K562 (cell line): Measurements from ENCODE around the gene UPF2. TPM values are rescaled to one million over a fixed set of nuclear protein-coding genes. Genes with fewer than 3 reads are reported as not detected.

ENCODE experiments used
- ATAC-seq: fragments of 200-7000 bp; cut with Tn5 transposase; 3 replicates; pipeline ENCODE4 v1.9.1; 2020; ENCODE audit warnings: moderate library complexity
- BruUV-seq: library from RNA; stranded (reverse); fragments of 400-500 nt; replicated peaks from 2 replicates; lab custom pipeline; 2021; lab: Mats Ljungman, UMichigan
- CTCF ChIA-PET: fragments of 300-600 bp; formaldehyde crosslinking; extraction: SDS; loops from one replicate; lab custom pipeline; 2021; ENCODE audit warnings: low intra/inter-chr PET ratio; lab: Yijun Ruan, JAX
- POLR2A ChIA-PET: fragments of 300-600, 350-650 bp; sonication (Branson Sonifier 250); formaldehyde crosslinking; extraction: SDS; loops from one replicate; lab custom pipeline; 2021; ENCODE audit warnings: antibody characterized with exemption, inconsistent platforms; lab: Yijun Ruan, JAX
- DNase-seq, 4 experiments: peaks; one replicate each; pipeline versions ENCODE4 v3.0.0 to v3.0.0-alpha.2; 2011 to 2018; ENCODE audit warnings: low spot score in 3 of 4, mixed read lengths in 3 of 4; ENCODE audit errors: extremely low read depth in 1 of 4
- FAIRE-seq: peaks from 2 replicates; lab custom pipeline; 2011; peaks lifted over from hg19 to GRCh38; lab: Jason Lieb, UNC
- H2AFZ ChIP-seq: 2 replicates; pipeline ENCODE4 v1.6.0; 2011; ENCODE audit warnings: low read depth, low read length, control low read depth, inconsistent platforms
- H3K27ac ChIP-seq: fragments of 200-600 bp; 3 replicates; pipeline ENCODE4 v1.8.0; 2011; ENCODE audit warnings: low read depth, mild to moderate bottlenecking, control low read depth, inconsistent platforms, low read length, moderate library complexity, mixed read lengths; ENCODE audit errors: extremely low read depth
- H3K27me3 ChIP-seq, 2 experiments: fragments of 300-600 bp in 1 of 2; 2 replicates in 1 of 2; 3 replicates in 1 of 2; pipeline versions ENCODE4 v1.6.0 to v1.8.0; 2011; ENCODE audit warnings: inconsistent platforms in 2 of 2, low read length in 2 of 2, mild to moderate bottlenecking in 1 of 2, mixed read lengths in 1 of 2, moderate library complexity in 1 of 2; ENCODE audit not compliant: control insufficient read depth in 2 of 2, insufficient read depth in 2 of 2
- H3K36me3 ChIP-seq: fragments of 300-600 bp; 3 replicates; pipeline ENCODE4 v1.8.0; 2011; ENCODE audit warnings: mild to moderate bottlenecking, low read length, inconsistent platforms; ENCODE audit not compliant: control insufficient read depth, insufficient read depth
- H3K4me1 ChIP-seq, 2 experiments: fragments of 200-600 bp in 1 of 2; replicated peaks in 1 of 2; 2 replicates in 1 of 2; 3 replicates in 1 of 2; pipeline versions ENCODE4 v1.5.1 to v1.8.0; 2011; ENCODE audit warnings: inconsistent platforms in 2 of 2, low read length in 2 of 2, mild to moderate bottlenecking in 1 of 2, mixed read lengths in 1 of 2, moderate library complexity in 1 of 2; ENCODE audit not compliant: control insufficient read depth in 2 of 2, insufficient read depth in 2 of 2
- H3K4me2 ChIP-seq: 2 replicates; pipeline ENCODE4 v1.6.1; 2011; ENCODE audit warnings: low read length, control low read depth, inconsistent platforms, mixed read lengths; ENCODE audit not compliant: insufficient read depth
- H3K4me3 ChIP-seq: fragments of 200-600 bp; sonication (generic), shearing (Covaris generic); 2 replicates; pipeline ENCODE4 v1.5.1; 2016; ENCODE audit warnings: control low read depth, inconsistent platforms
- H3K79me2 ChIP-seq: fragments of 200-600 bp; 3 replicates; pipeline ENCODE4 v1.8.0; 2011; ENCODE audit warnings: low read length, inconsistent platforms; ENCODE audit not compliant: control insufficient read depth, insufficient read depth
- H3K9ac ChIP-seq, 2 experiments: 2 replicates each; pipeline versions ENCODE4 v1.6.0 to v1.6.1; 2011; ENCODE audit warnings: low read depth in 2 of 2, low read length in 2 of 2, control low read depth in 1 of 2, inconsistent platforms in 1 of 2, mild to moderate bottlenecking in 1 of 2, mixed read lengths in 1 of 2; ENCODE audit not compliant: insufficient read depth in 1 of 2
- H3K9me1 ChIP-seq: one replicate; pipeline ENCODE4 v1.6.0; 2011; ENCODE audit warnings: inconsistent platforms, mild to moderate bottlenecking, low read length, moderate library complexity; ENCODE audit not compliant: control insufficient read depth, insufficient read depth
- H3K9me3 ChIP-seq: replicated peaks from 2 replicates; pipeline ENCODE4 v1.5.1; 2011; ENCODE audit warnings: low read depth, low read length, inconsistent platforms; ENCODE audit not compliant: control insufficient read depth, insufficient read depth
- H4K20me1 ChIP-seq: replicated peaks from 2 replicates; pipeline ENCODE4 v1.6.1; 2011; ENCODE audit warnings: low read length, inconsistent platforms, mixed read lengths; ENCODE audit not compliant: control insufficient read depth, insufficient read depth
- IRF2 ChIP-seq: sonication (generic); formaldehyde crosslinking; IDR thresholded peaks from 2 replicates; pipeline ENCODE4 v1.8.1; 2022; ENCODE audit warnings: mild to moderate bottlenecking, missing genetic modification reagents
- MTA3 ChIP-seq: fragments of 450-650 bp; formaldehyde crosslinking; IDR thresholded peaks from 2 replicates; pipeline ENCODE4 v1.6.1; 2017; ENCODE audit warnings: mild to moderate bottlenecking, borderline replicate concordance
- NBN ChIP-seq: fragments of 450-650 bp; IDR thresholded peaks from 2 replicates; pipeline ENCODE4 v1.6.1; 2016; ENCODE audit warnings: low read depth, mild to moderate bottlenecking
- SP2 ChIP-seq: IDR thresholded peaks from 2 replicates; pipeline ENCODE4 v1.6.1; 2011; ENCODE audit warnings: mild to moderate bottlenecking, low read depth, low read length, moderate library complexity; ENCODE audit not compliant: poor library complexity, severe bottlenecking; ENCODE audit errors: extremely low read depth
- TAL1 ChIP-seq: fragments of 450-650 bp; IDR thresholded peaks from 2 replicates; pipeline ENCODE4 v1.6.1; 2016; ENCODE audit warnings: mild to moderate bottlenecking
- TEAD1 ChIP-seq, 2 experiments: fragments of 450-650 bp in 1 of 2; sonication (generic) in 1 of 2; formaldehyde crosslinking; IDR thresholded peaks; 2 replicates each; pipeline versions ENCODE4 v1.4.0 to v1.8.0; 2020 to 2022; ENCODE audit warnings: mild to moderate bottlenecking in 2 of 2, missing genetic modification reagents in 1 of 2
- ZC3H8 ChIP-seq: fragments of 450-650 bp; IDR thresholded peaks from 2 replicates; pipeline ENCODE4 v1.6.1; 2017
- ZNF592 ChIP-seq: fragments of 450-650 bp; IDR thresholded peaks from 2 replicates; pipeline ENCODE4 v1.6.1; 2017; ENCODE audit warnings: antibody characterized with exemption, mild to moderate bottlenecking
- ZNF699 ChIP-seq: fragments of 250-450 bp; sonication (Bioruptor Pico); IDR thresholded peaks from 2 replicates; pipeline ENCODE4 v1.8.0; 2021; ENCODE audit warnings: mild to moderate bottlenecking, moderate library complexity; ENCODE audit not compliant: insufficient replicate concordance
- WGBS: fragments of 100-300 bp; shearing (Covaris generic); methylation state at CpG from one replicate; pipeline ENCODE4 v1.1.6; 2016; ENCODE audit warnings: low coverage, mixed read lengths; ENCODE audit not compliant: insufficient coverage; ENCODE audit errors: missing lambda C conversion rate; 5-methylcytosine and 5-hydroxymethylcytosine counted together
- in situ Hi-C: fragments of 300-500 bp; cut with MboI; formaldehyde crosslinking; loops from 4 replicates; pipeline ENCODE4 v1.15.0; 2018; ENCODE audit warnings: inconsistent platforms, mixed read lengths
- intact Hi-C: fragments of 100-400 bp; cut with micrococcal nuclease; formaldehyde crosslinking; loops from 2 replicates; pipeline ENCODE4 v1.14.2; 2022
- polyA plus RNA-seq, 8 experiments: library from polyadenylated mRNA; depleted of rRNA in 4 of 8; stranded (reverse) in 5 of 8; unstranded in 3 of 8; fragments of >200 nt; fragmentation: Nextera tagmentation in 2 of 8; fragmentation: Illumina TruSeq in 1 of 8; extraction: Ambion mirVana in 2 of 8; extraction: Trizol in 1 of 8; gene quantifications; 2 replicates each; pipeline versions ENCODE4 v1.2.1 to v1.2.3, GENCODE V29; 2011 to 2014; ENCODE audit warnings: inconsistent platforms in 1 of 8, missing spikeins in 1 of 8
- total RNA-seq, 7 experiments: library from RNA; depleted of rRNA in 6 of 7; stranded (reverse); fragments of >200 nt in 6 of 7; fragmentation: Illumina TruSeq in 2 of 7; extraction: Trizol in 2 of 7; gene quantifications; 2 replicates each; pipeline versions ENCODE4 v1.2.1 to v1.2.3, GENCODE V29; 2011 to 2021; ENCODE audit warnings: low replicate concordance in 1 of 7

The UPF2 gene
- total and polyA plus RNA-seq, 9 of the 15 experiments (the other 6 are each of a cell fraction or from before 2014, with no cell fraction given): 13.9 to 37.7 (median 23.7) TPM

- TF ChIP-seq IRF2 (CRISPR knock-in tag) (no peak), TAL1 (no peak), ZC3H8 (no peak), NBN (no peak), ZNF699 (no peak), MTA3 (no peak), ZNF592 (no peak), TEAD1 (CRISPR knock-in tag; IDR thresholded peaks at IDR 0.05) (no peak)
Observed at GRCh38 chr10:11906714-11907113, 135.9 kb downstream of the UPF2 start (continued).

- peak overlapping the region in 1 of 2 experiments; percentile 81; a peak in 2 of 4 replicates for H3K9ac ChIP-seq
- H3K27me3 ChIP-seq: no peaks in the 10 kb centered on the region
- no peak overlapping the region for H3K4me2 ChIP-seq
- H3K79me2 ChIP-seq: peaks cover 17% of the 10 kb centered on the region
- no peak overlapping the region for H3K27ac ChIP-seq
- 73% methylated on average over 7 of the region's 7 CpGs for WGBS
- TF ChIP-seq SP2: no peak
- FAIRE-seq: no peak
- H4K20me1 ChIP-seq: no peaks in the 10 kb centered on the region
- in situ Hi-C loops: no loop called here
- H3K9me1 ChIP-seq: no peaks in the 10 kb centered on the region
- no peaks in the 10 kb centered on the region for H3K36me3 ChIP-seq
- H3K9me3 ChIP-seq: no peaks in the 10 kb centered on the region
- ChIA-PET CTCF (no interaction called here), POLR2A (interaction anchor here (1.6 kb wide), 1 partner anchor 11 kb away, joined by 7 read pairs; no protein-coding TSS in a partner anchor)
- intact Hi-C loops: no loop called here
- peaks cover 33 to 42% of the 10 kb centered on the region in 2 experiments for H3K4me1 ChIP-seq
- ATAC-seq: no peak
- no TSS peak for BruUV-seq
- peak overlapping the region; percentile 80 for H2AFZ ChIP-seq
- DNase-seq: no peak
- H3K4me3 ChIP-seq: no peak overlapping the region
Observed at GRCh38 chr10:11902646-11903045, 140.0 kb downstream of the UPF2 start.
